NT2/D1 (cell line): Measurements from ENCODE around the gene CCT6B.

Source experiments
- SUZ12 ChIP-seq: IDR thresholded peaks from 2 replicates; pipeline ENCODE4 v1.6.1; 2011; ENCODE audit not compliant: insufficient read length, insufficient read depth; ENCODE audit errors: extremely low read depth
- ZNF274 ChIP-seq: IDR thresholded peaks from 2 replicates; pipeline ENCODE4 v1.6.1; 2011; ENCODE audit warnings: mild to moderate bottlenecking, low read depth, low read length

- TF ChIP-seq ZNF274 (no peak), SUZ12 (no peak)
Observed at GRCh38 chr17:34958438-34958837, 2.8 kb downstream of the CCT6B start.
